SK-N-SH treated with all-trans-retinoic acid at 6 μM for 48 hours (cell line): ENCODE measurements around the gene R3HDM4.

Experiments used
- CREB5 ChIP-seq: fragments of 250-450 bp; sonication (Bioruptor Pico); IDR thresholded peaks from 2 replicates; pipeline ENCODE4 v1.5.1; 2020; ENCODE audit warnings: low read depth, mild to moderate bottlenecking, moderate library complexity
- CSDC2 ChIP-seq: fragments of 250-450 bp; sonication (Bioruptor Pico); IDR thresholded peaks from 2 replicates; pipeline ENCODE4 v1.5.0; 2020; ENCODE audit warnings: mild to moderate bottlenecking, moderate library complexity
- ZC3H10 ChIP-seq: fragments of 250-450 bp; sonication (Bioruptor Pico); IDR thresholded peaks from 2 replicates; pipeline ENCODE4 v1.5.1; 2021; ENCODE audit warnings: mild to moderate bottlenecking, moderate library complexity
- ZNF565 ChIP-seq: fragments of 450-650 bp; formaldehyde crosslinking; conservative IDR thresholded peaks from 2 replicates; pipeline ENCODE4 v1.5.0; 2020; ENCODE audit warnings: low read depth, mild to moderate bottlenecking, moderate library complexity

- TF ChIP-seq CSDC2 (no peak), ZC3H10 (CRISPR knock-in tag) (no peak), CREB5 (CRISPR knock-in tag) (no peak), ZNF565 (no peak)
Measured at GRCh38 chr19:890831-891230, 22.2 kb downstream of the R3HDM4 start.
